NB4 (cell line): Measurements from ENCODE around the gene APOC3.

Experiments used
- MYC ChIP-seq: IDR thresholded peaks from 2 replicates; pipeline ENCODE4 v1.6.1; 2011; ENCODE audit warnings: low read depth, low read length
- POLR2A ChIP-seq: IDR thresholded peaks from 2 replicates; pipeline ENCODE4 v1.6.1; 2011; ENCODE audit warnings: mild to moderate bottlenecking; ENCODE audit not compliant: insufficient read length; ENCODE audit errors: extremely low read depth
- TF ChIP-seq, protein P1 (sequence below): IDR thresholded peaks from one replicate; pipeline ENCODE4 v1.5.1; 2012; ENCODE audit warnings: low read depth, low read length

DNA sequence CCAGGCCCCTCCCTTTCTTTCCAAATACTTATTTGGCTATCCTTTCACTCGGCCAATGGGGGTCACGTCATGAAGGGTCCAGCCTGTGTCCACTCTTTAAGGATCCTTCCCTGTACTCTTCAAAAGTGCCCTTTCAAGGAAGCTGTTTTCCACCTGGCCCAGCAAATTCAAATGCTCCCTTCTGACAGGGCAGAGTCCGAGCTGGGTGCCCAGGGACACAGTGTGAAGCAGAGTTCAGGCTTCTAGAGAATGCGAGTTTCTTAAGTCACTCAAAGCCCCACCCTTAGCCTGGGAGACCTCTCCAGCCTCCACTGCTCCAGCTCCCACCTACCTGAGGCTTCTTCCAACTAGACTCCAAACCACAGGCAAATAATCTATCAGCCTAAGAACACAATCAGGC is 13.2 kb downstream of the APOC3 start:
- TF ChIP-seq, protein P1, sequence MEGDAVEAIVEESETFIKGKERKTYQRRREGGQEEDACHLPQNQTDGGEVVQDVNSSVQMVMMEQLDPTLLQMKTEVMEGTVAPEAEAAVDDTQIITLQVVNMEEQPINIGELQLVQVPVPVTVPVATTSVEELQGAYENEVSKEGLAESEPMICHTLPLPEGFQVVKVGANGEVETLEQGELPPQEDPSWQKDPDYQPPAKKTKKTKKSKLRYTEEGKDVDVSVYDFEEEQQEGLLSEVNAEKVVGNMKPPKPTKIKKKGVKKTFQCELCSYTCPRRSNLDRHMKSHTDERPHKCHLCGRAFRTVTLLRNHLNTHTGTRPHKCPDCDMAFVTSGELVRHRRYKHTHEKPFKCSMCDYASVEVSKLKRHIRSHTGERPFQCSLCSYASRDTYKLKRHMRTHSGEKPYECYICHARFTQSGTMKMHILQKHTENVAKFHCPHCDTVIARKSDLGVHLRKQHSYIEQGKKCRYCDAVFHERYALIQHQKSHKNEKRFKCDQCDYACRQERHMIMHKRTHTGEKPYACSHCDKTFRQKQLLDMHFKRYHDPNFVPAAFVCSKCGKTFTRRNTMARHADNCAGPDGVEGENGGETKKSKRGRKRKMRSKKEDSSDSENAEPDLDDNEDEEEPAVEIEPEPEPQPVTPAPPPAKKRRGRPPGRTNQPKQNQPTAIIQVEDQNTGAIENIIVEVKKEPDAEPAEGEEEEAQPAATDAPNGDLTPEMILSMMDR, result no peak
- TF ChIP-seq POLR2A (no peak), MYC (no peak)
